HepG2 (cell line): ENCODE measurements around the gene RAB17. TPM values are rescaled to one million over a fixed set of nuclear protein-coding genes. Genes with fewer than 3 reads are reported as not detected.

Source experiments
- ATAC-seq: fragments of 200-7000 bp; cut with Tn5 transposase; 3 replicates; pipeline ENCODE4 v1.9.1; 2020; ENCODE audit warnings: mild to moderate bottlenecking, moderate library complexity
- BruUV-seq: library from RNA; stranded (reverse); fragments of 400-500 nt; replicated peaks from 2 replicates; lab custom pipeline; 2021; lab: Mats Ljungman, UMichigan
- CTCF ChIA-PET: fragments of 300-600 bp; formaldehyde crosslinking; extraction: SDS; loops from one replicate; lab custom pipeline; 2021; ENCODE audit warnings: low total read pairs, inconsistent platforms, low intra/inter-chr PET ratio; lab: Yijun Ruan, JAX
- POLR2A ChIA-PET: fragments of 350-600 bp; sonication (Branson Sonifier 250); formaldehyde crosslinking; loops from one replicate; lab custom pipeline; 2020; ENCODE audit warnings: antibody characterized with exemption, inconsistent platforms; lab: Yijun Ruan, JAX
- DNase-seq: peaks from one replicate; pipeline ENCODE4 v3.0.0-alpha.2; 2015; ENCODE audit warnings: low spot score
- FAIRE-seq: peaks from 3 replicates; lab custom pipeline; 2011; peaks lifted over from hg19 to GRCh38; lab: Jason Lieb, UNC
- H2AFZ ChIP-seq: one replicate; pipeline ENCODE4 v1.6.1; 2011; ENCODE audit warnings: low read length, inconsistent platforms
- H3K27ac ChIP-seq: fragments of 300-600 bp; 3 replicates; pipeline ENCODE4 v1.8.0; 2011; ENCODE audit warnings: mixed run types, mild to moderate bottlenecking, mixed read lengths, low read length, inconsistent platforms; ENCODE audit not compliant: insufficient read depth; ENCODE audit errors: extremely low read length
- H3K27me3 ChIP-seq, 2 experiments: fragments of 200-600 bp in 1 of 2; 2 replicates in 1 of 2; 3 replicates in 1 of 2; pipeline versions ENCODE4 v1.6.0 to v1.8.0; 2011; ENCODE audit warnings: low read length in 2 of 2, mild to moderate bottlenecking in 2 of 2, moderate library complexity in 2 of 2, inconsistent platforms in 1 of 2; ENCODE audit not compliant: insufficient read depth in 2 of 2, control insufficient read depth in 1 of 2
- H3K36me3 ChIP-seq, 2 experiments: fragments of 200-600 bp in 1 of 2; replicated peaks in 1 of 2; 2 replicates in 1 of 2; 3 replicates in 1 of 2; pipeline versions ENCODE4 v1.5.1 to v1.8.0; 2011; ENCODE audit warnings: low read length in 2 of 2, inconsistent platforms in 1 of 2; ENCODE audit not compliant: insufficient read depth in 2 of 2, control insufficient read depth in 1 of 2
- H3K4me1 ChIP-seq: 2 replicates; pipeline ENCODE4 v1.5.1; 2012; ENCODE audit warnings: low read length, inconsistent platforms; ENCODE audit not compliant: insufficient read depth
- H3K4me2 ChIP-seq: 2 replicates; pipeline ENCODE4 v1.6.0; 2011; ENCODE audit warnings: low read depth, low read length, inconsistent platforms
- H3K4me3 ChIP-seq, 3 experiments: fragments of 200-600 bp in 1 of 3; sonication (generic), shearing (Covaris generic) in 1 of 3; replicated peaks in 1 of 3; 2 replicates each; pipeline ENCODE4 v1.5.1; 2011 to 2016; ENCODE audit warnings: low read length in 3 of 3, inconsistent platforms in 2 of 3, low read depth in 2 of 3, mild to moderate bottlenecking in 2 of 3, control low read depth in 1 of 3, mixed read lengths in 1 of 3; ENCODE audit not compliant: insufficient read depth in 1 of 3
- H3K79me2 ChIP-seq: one replicate; pipeline ENCODE4 v1.6.1; 2011; ENCODE audit warnings: low read length, inconsistent platforms; ENCODE audit not compliant: insufficient read depth
- H3K9ac ChIP-seq: 2 replicates; pipeline ENCODE4 v1.6.0; 2011; ENCODE audit warnings: mild to moderate bottlenecking, low read depth, low read length, inconsistent platforms; ENCODE audit not compliant: insufficient read depth
- H3K9me3 ChIP-seq: 2 replicates; pipeline ENCODE4 v1.5.1; 2012; ENCODE audit warnings: mild to moderate bottlenecking, low read length
- H4K20me1 ChIP-seq: 2 replicates; pipeline ENCODE4 v1.6.0; 2011; ENCODE audit warnings: inconsistent platforms, mild to moderate bottlenecking, low read length, moderate library complexity; ENCODE audit not compliant: insufficient read depth
- CTCF ChIP-seq: sonication (generic); formaldehyde crosslinking; IDR thresholded peaks from 2 replicates; pipeline ENCODE4 v1.5.0; 2020; ENCODE audit warnings: mild to moderate bottlenecking, missing genetic modification reagents, moderate library complexity
- EHMT2 ChIP-seq: fragments of 200-600 bp; sonication (generic); IDR thresholded peaks from 2 replicates; pipeline ENCODE4 v1.7.0; 2017; ENCODE audit warnings: antibody characterized with exemption, low read depth, low read length, borderline replicate concordance
- HNRNPLL ChIP-seq: fragments of 200-400 bp; formaldehyde crosslinking; IDR thresholded peaks from 2 replicates; pipeline ENCODE4 v1.6.1; 2017; ENCODE audit warnings: mild to moderate bottlenecking, low read depth, low read length; ENCODE audit not compliant: poor library complexity, severe bottlenecking
- MTA3 ChIP-seq: sonication (generic); formaldehyde crosslinking; IDR thresholded peaks from 2 replicates; pipeline ENCODE4 v1.4.0; 2020; ENCODE audit warnings: missing genetic modification reagents
- RAD21 ChIP-seq: fragments of 450-650 bp; formaldehyde crosslinking; IDR thresholded peaks from 2 replicates; pipeline ENCODE4 v1.5.0; 2020; ENCODE audit warnings: mild to moderate bottlenecking
- SMC3 ChIP-seq: IDR thresholded peaks from 2 replicates; pipeline ENCODE4 v1.6.1; 2011; ENCODE audit warnings: low read length, improper control_type of control experiment
- STAG1 ChIP-seq: sonication (generic); formaldehyde crosslinking; IDR thresholded peaks from 2 replicates; pipeline ENCODE4 v1.4.0; 2020; ENCODE audit warnings: missing genetic modification reagents
- ZFP91 ChIP-seq: sonication (generic); formaldehyde crosslinking; IDR thresholded peaks from 2 replicates; pipeline ENCODE4 v1.9.0; 2022; ENCODE audit warnings: missing genetic modification reagents, mild to moderate bottlenecking, borderline replicate concordance
- ZNF414 ChIP-seq: sonication (generic); formaldehyde crosslinking; IDR thresholded peaks from 2 replicates; pipeline ENCODE4 v1.5.0; 2020; ENCODE audit warnings: missing genetic modification reagents
- WGBS: methylation state at CpG from one replicate; pipeline ENCODE4 v1.1.6; 2017; ENCODE audit warnings: low lambda C conversion rate; 5-methylcytosine and 5-hydroxymethylcytosine counted together
- in situ Hi-C: cut with HindIII; loops from 2 replicates; pipeline ENCODE4 v1.10.0; 2017; ENCODE audit warnings: low pct_unique_long_range_greater_than_20kb; ENCODE audit not compliant: extremely low pct_ligation_motif_present
- intact Hi-C: fragments of 100-400 bp; cut with micrococcal nuclease; formaldehyde crosslinking; loops from one replicate; pipeline ENCODE4 v1.10.0; 2022; ENCODE audit not compliant: unreplicated experiment
- polyA plus RNA-seq, 8 experiments: library from polyadenylated mRNA; depleted of rRNA in 3 of 8; stranded (reverse) in 7 of 8; unstranded in 1 of 8; fragments of >200 nt; fragmentation: Illumina TruSeq in 4 of 8; extraction: Trizol in 4 of 8; gene quantifications; 2 replicates each; pipeline versions ENCODE4 v1.2.1 to v1.2.3, GENCODE V29; 2011 to 2016; ENCODE audit warnings: low read depth in 4 of 8, missing spikeins in 1 of 8, mixed read lengths in 1 of 8; ENCODE audit not compliant: insufficient read depth in 1 of 8
- total RNA-seq, 5 experiments: library from RNA; depleted of rRNA; stranded (reverse); fragments of >200 nt; fragmentation: Illumina TruSeq; extraction: Trizol; gene quantifications; 2 replicates each; pipeline ENCODE4 v1.2.3, GENCODE V29; 2016; ENCODE audit warnings: low read depth in 1 of 5

The RAB17 gene
- total and polyA plus RNA-seq, 2 of the 13 experiments (the other 11 are each of a cell fraction or from before 2014, with no cell fraction given), result 68.0 to 124 TPM

- Histone ChIP-seq H3K27ac (no peak overlapping the region), H3K9me3 (no peaks in the 10 kb centered on the region), H4K20me1 (no peaks in the 10 kb centered on the region), H2AFZ (no peak overlapping the region), H3K36me3 (no peaks in the 10 kb centered on the region), H3K4me3 (no peak overlapping the region), H3K9ac (no peak overlapping the region), H3K4me1 (peaks cover 48% of the 10 kb centered on the region), H3K79me2 (no peaks in the 10 kb centered on the region), H3K27me3 (peaks cover 2 to 68% of the 10 kb centered on the region in 2 experiments; a peak in 4 of 5 replicates), H3K4me2 (0 out of 2 replicates have a peak overlapping the region, but pooled peaks have one; percentile 60)
- ATAC-seq, result peak; percentile 12
- peak; percentile 56 for TF ChIP-seq STAG1 (CRISPR knock-in tag)
- TF ChIP-seq RAD21, result 0 out of 2 replicates have a peak, but pooled peaks have one; percentile 32
- peak; percentile 56 for TF ChIP-seq CTCF (CRISPR knock-in tag)
- TF ChIP-seq MTA3 (CRISPR knock-in tag), result no peak
- TF ChIP-seq SMC3, result peak; percentile 12; the same call in 1 of the 2 replicates
- no peak for TF ChIP-seq ZNF414 (CRISPR knock-in tag)
- no peak for TF ChIP-seq EHMT2
- TF ChIP-seq HNRNPLL, result no peak
- 0 out of 2 replicates have a peak, but pooled peaks have one; percentile 24 for TF ChIP-seq ZFP91 (CRISPR knock-in tag)
- ChIA-PET POLR2A (interaction anchor here (1.3 kb wide), 1 partner anchor 39 kb away, joined by 3 read pairs; no protein-coding TSS in a partner anchor), CTCF (interaction anchor here (1.7 kb wide), 1 partner anchor 121 kb away, joined by 5 read pairs; no protein-coding TSS in a partner anchor)
- BruUV-seq, result no TSS peak
- FAIRE-seq, result no peak
- no peak for DNase-seq
- 55% methylated on average over 5 of the region's 6 CpGs for WGBS
- in situ Hi-C loops (no loop called here), intact Hi-C loops (no loop called here)
These were observed 34.0 kb upstream of the RAB17 start for GRCh38 chr2:237624565-237624964.
